Mesenchymal stem cell (in vitro differentiated cells and primary cell): ENCODE results near the gene CAGE1. TPM values are rescaled to one million over a fixed set of nuclear protein-coding genes. Genes with fewer than 3 reads are reported as not detected.

ENCODE experiments used
- DNase-seq: peaks from one replicate; pipeline ENCODE4 v3.0.0-alpha.2; 2013
- H2AFZ ChIP-seq: one replicate; pipeline ENCODE4 v1.6.1; 2013; ENCODE audit warnings: low read depth, mild to moderate bottlenecking, control low read depth, inconsistent platforms, low read length, moderate library complexity
- H2AK5ac ChIP-seq: 2 replicates; pipeline ENCODE4 v1.6.1; 2013; ENCODE audit warnings: low read length, moderate library complexity, mild to moderate bottlenecking, inconsistent platforms; ENCODE audit not compliant: severe bottlenecking
- H2BK120ac ChIP-seq: one replicate; pipeline ENCODE4 v1.6.1; 2013; ENCODE audit warnings: low read depth, mild to moderate bottlenecking, inconsistent platforms, low read length, moderate library complexity
- H2BK12ac ChIP-seq, 2 experiments: one replicate each; pipeline ENCODE4 v1.6.1; 2013; ENCODE audit warnings: inconsistent platforms in 2 of 2, low read length in 2 of 2, mild to moderate bottlenecking in 2 of 2, moderate library complexity in 2 of 2, control low read depth in 1 of 2
- H2BK15ac ChIP-seq: one replicate; pipeline ENCODE4 v1.6.1; 2013; ENCODE audit warnings: mild to moderate bottlenecking, low read depth, inconsistent platforms; ENCODE audit not compliant: poor library complexity, severe bottlenecking
- H2BK5ac ChIP-seq: 2 replicates; pipeline ENCODE4 v1.6.1; 2013; ENCODE audit warnings: low read depth, mild to moderate bottlenecking, low read length, control low read depth, inconsistent platforms; ENCODE audit not compliant: poor library complexity, severe bottlenecking
- H3K14ac ChIP-seq, 2 experiments: one replicate each; pipeline ENCODE4 v1.6.1; 2013; ENCODE audit warnings: inconsistent platforms in 2 of 2, low read length in 2 of 2, control low read depth in 1 of 2, mild to moderate bottlenecking in 1 of 2, moderate library complexity in 1 of 2
- H3K18ac ChIP-seq, 2 experiments: one replicate each; pipeline ENCODE4 v1.6.1; 2013; ENCODE audit warnings: inconsistent platforms in 2 of 2, low read length in 2 of 2, control low read depth in 1 of 2, low read depth in 1 of 2, mild to moderate bottlenecking in 1 of 2
- H3K23ac ChIP-seq, 2 experiments: one replicate each; pipeline ENCODE4 v1.6.1; 2013; ENCODE audit warnings: inconsistent platforms in 2 of 2, low read length in 2 of 2, mild to moderate bottlenecking in 2 of 2, moderate library complexity in 2 of 2, control low read depth in 1 of 2
- H3K27ac ChIP-seq: 2 replicates; pipeline ENCODE4 v1.5.1; 2013; ENCODE audit warnings: mild to moderate bottlenecking, moderate library complexity, low read length, control low read depth, inconsistent platforms; ENCODE audit not compliant: poor library complexity, severe bottlenecking
- H3K27me3 ChIP-seq, 2 experiments: 2 replicates each; pipeline versions ENCODE4 v1.6.1 to v1.7.0; 2013; ENCODE audit warnings: low read length in 2 of 2, mild to moderate bottlenecking in 2 of 2, moderate library complexity in 2 of 2, control low read depth in 1 of 2, inconsistent platforms in 1 of 2; ENCODE audit not compliant: control insufficient read depth in 1 of 2, insufficient read depth in 1 of 2
- H3K36me3 ChIP-seq, 2 experiments: 2 replicates each; pipeline versions ENCODE4 v1.6.1 to v1.7.0; 2013; ENCODE audit warnings: low read length in 2 of 2, control low read depth in 1 of 2, inconsistent platforms in 1 of 2, low read depth in 1 of 2, mild to moderate bottlenecking in 1 of 2; ENCODE audit not compliant: insufficient read depth in 2 of 2, control insufficient read depth in 1 of 2
- H3K4ac ChIP-seq, 2 experiments: one replicate each; pipeline ENCODE4 v1.6.1; 2013; ENCODE audit warnings: inconsistent platforms in 2 of 2, low read length in 2 of 2, mild to moderate bottlenecking in 2 of 2, moderate library complexity in 2 of 2, control low read depth in 1 of 2, low read depth in 1 of 2
- H3K4me1 ChIP-seq: 2 replicates; pipeline ENCODE4 v1.6.1; 2013; ENCODE audit warnings: low read depth, low read length, control low read depth; ENCODE audit not compliant: control insufficient read depth, insufficient read depth
- H3K4me2 ChIP-seq: 2 replicates; pipeline ENCODE4 v1.6.1; 2013; ENCODE audit warnings: low read length, mild to moderate bottlenecking, inconsistent platforms; ENCODE audit not compliant: poor library complexity, severe bottlenecking
- H3K4me3 ChIP-seq, 2 experiments: 2 replicates each; pipeline versions ENCODE4 v1.5.1 to v1.7.0; 2013; ENCODE audit warnings: low read length in 2 of 2, mild to moderate bottlenecking in 2 of 2, control low read depth in 1 of 2, low read depth in 1 of 2; ENCODE audit not compliant: insufficient read depth in 1 of 2
- H3K79me1 ChIP-seq: replicated peaks from 2 replicates; pipeline ENCODE4 v1.6.1; 2013; ENCODE audit warnings: mild to moderate bottlenecking, control low read depth, low read length, inconsistent platforms; ENCODE audit not compliant: poor library complexity, severe bottlenecking
- H3K9ac ChIP-seq: 2 replicates; pipeline ENCODE4 v1.7.0; 2013; ENCODE audit warnings: mild to moderate bottlenecking, low read length, moderate library complexity
- H3K9me3 ChIP-seq: 2 replicates; pipeline ENCODE4 v1.7.0; 2013; ENCODE audit warnings: mild to moderate bottlenecking, low read length; ENCODE audit not compliant: control insufficient read depth
- H4K8ac ChIP-seq: one replicate; pipeline ENCODE4 v1.6.1; 2013; ENCODE audit warnings: inconsistent platforms, mild to moderate bottlenecking, low read length, moderate library complexity
- H4K91ac ChIP-seq: one replicate; pipeline ENCODE4 v1.6.1; 2013; ENCODE audit warnings: mild to moderate bottlenecking, low read length, inconsistent platforms
- WGBS: methylation state at CpG from one replicate; pipeline ENCODE4 v1.1.7; 2013; ENCODE audit warnings: mixed read lengths; 5-methylcytosine and 5-hydroxymethylcytosine counted together
- polyA plus RNA-seq, 2 experiments: library from polyadenylated mRNA; stranded (reverse); fragments of 200-250 nt; gene quantifications; one replicate each; pipeline ENCODE4 v1.2.3, GENCODE V29; 2013

The CAGE1 gene
- not detected for polyA plus RNA-seq (2013, experiment 1 of 2)
- not detected for polyA plus RNA-seq (2013, experiment 2 of 2)

- H3K4me2 ChIP-seq = peak within 1 kb of the TSS; percentile 99
- peak within 1 kb of the TSS; percentile 99 for H2AFZ ChIP-seq
- peak within 1 kb of the TSS; percentile 92 for H2BK5ac ChIP-seq
- H4K8ac ChIP-seq = peak within 1 kb of the TSS; percentile 71
- peak within 1 kb of the TSS; percentile 91 for H3K9ac ChIP-seq
- H3K18ac ChIP-seq = peak within 1 kb of the TSS; percentile 58 to 97
- H3K4ac ChIP-seq = peak within 1 kb of the TSS; percentile 9 to 94
- H3K4me1 ChIP-seq = peaks cover 3% of the 10 kb centered on the region
- no peak within 1 kb of the TSS for H2BK15ac ChIP-seq
- no peaks in the 10 kb centered on the region for H3K27me3 ChIP-seq
- peak within 1 kb of the TSS in 1 of 2 experiments; percentile 98 for H3K14ac ChIP-seq
- H3K9me3 ChIP-seq = no peaks in the 10 kb centered on the region
- peak within 1 kb of the TSS; percentile 76 to 88 for H3K4me3 ChIP-seq
- H2BK120ac ChIP-seq = peak within 1 kb of the TSS; percentile 80
- peak within 1 kb of the TSS; percentile 98 for H3K27ac ChIP-seq
- H3K23ac ChIP-seq = peak within 1 kb of the TSS in 1 of 2 experiments; percentile 96
- WGBS = under 1% methylated on average over 40 of the region's 62 CpGs
- H3K36me3 ChIP-seq = peaks cover 0 to 14% of the 10 kb centered on the region in 2 experiments
- H2AK5ac ChIP-seq = no peak within 1 kb of the TSS
- peak within 1 kb of the TSS; percentile 28 to 72 for H2BK12ac ChIP-seq
- H4K91ac ChIP-seq = peak within 1 kb of the TSS; percentile 79
- peaks cover 5% of the 10 kb centered on the region for H3K79me1 ChIP-seq
- DNase-seq = peak; percentile 98
Measured at GRCh38 chr6:7389451-7390225, at the start of gene CAGE1, which contains the start of gene RIOK1. CAGE1 (minus strand) TSS chr6:7389742; CDS start chr6:7387173, 2,569 bp downstream. RIOK1 (plus strand) TSS chr6:7389808; CDS start chr6:7390003, 195 bp downstream.

GRCh38 chr6:7439228-7439627 lies 49.7 kb upstream of the CAGE1 start:
- Histone ChIP-seq H2AK5ac (no peak overlapping the region), H4K8ac (no peak overlapping the region), H3K4me1 (peaks cover 8% of the 10 kb centered on the region), H2BK120ac (no peak overlapping the region), H3K27ac (no peak overlapping the region), H4K91ac (no peak overlapping the region), H2AFZ (no peak overlapping the region), H3K14ac (no peak overlapping the region), H3K4ac (no peak overlapping the region), H3K18ac (no peak overlapping the region), H3K27me3 (no peaks in the 10 kb centered on the region), H3K4me3 (no peak overlapping the region), H3K79me1 (no peaks in the 10 kb centered on the region), H3K9ac (no peak overlapping the region), H2BK12ac (no peak overlapping the region), H3K9me3 (no peaks in the 10 kb centered on the region), H3K36me3 (no peaks in the 10 kb centered on the region), H3K4me2 (no peak overlapping the region), H2BK15ac (no peak overlapping the region), H2BK5ac (no peak overlapping the region), H3K23ac (no peak overlapping the region)
- 88% methylated on average over 1 of the region's 3 CpGs for WGBS
- no peak for DNase-seq

- WGBS = no CpG with 5 or more reads among the region's 3 CpGs
Measured at GRCh38 chr6:7438011-7438410, 48.5 kb upstream of the CAGE1 start.

DNA sequence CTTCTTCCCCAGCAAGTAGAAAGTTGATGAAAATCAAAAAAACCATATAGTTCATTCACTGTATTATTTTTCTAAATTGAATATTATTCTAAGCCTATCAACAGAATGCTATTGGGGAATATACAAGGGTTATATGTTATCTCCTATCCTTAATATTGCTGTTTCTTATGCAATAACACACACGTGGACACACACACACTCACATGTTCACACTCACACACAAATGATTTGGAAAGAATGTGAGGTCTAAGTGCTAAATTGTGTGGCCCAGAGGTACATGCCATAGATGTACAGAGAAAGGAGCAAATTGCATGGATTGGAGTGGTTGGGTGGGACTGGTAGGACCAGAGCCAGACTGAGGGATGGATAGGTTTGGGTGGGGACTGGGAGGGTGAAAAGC lies 45.1 kb upstream of the CAGE1 start:
- no CpG with 5 or more reads among the region's 1 CpG for WGBS
- Histone ChIP-seq H3K4me2 (no peak overlapping the region), H3K4me3 (no peak overlapping the region), H3K14ac (no peak overlapping the region), H3K27me3 (no peaks in the 10 kb centered on the region), H2BK120ac (no peak overlapping the region), H3K23ac (peak overlapping the region in 1 of 2 experiments; percentile 6), H3K18ac (no peak overlapping the region), H2AFZ (no peak overlapping the region), H3K9me3 (no peaks in the 10 kb centered on the region), H2AK5ac (no peak overlapping the region), H3K4ac (no peak overlapping the region), H2BK5ac (no peak overlapping the region), H3K27ac (no peak overlapping the region), H2BK12ac (no peak overlapping the region), H2BK15ac (no peak overlapping the region), H3K79me1 (no peaks in the 10 kb centered on the region), H3K4me1 (peaks cover 7% of the 10 kb centered on the region), H4K91ac (no peak overlapping the region), H3K9ac (no peak overlapping the region), H3K36me3 (no peaks in the 10 kb centered on the region), H4K8ac (no peak overlapping the region)
- DNase-seq = no peak

More at GRCh38 chr6:7438011-7438410, 48.5 kb upstream of the CAGE1 start:
- Histone ChIP-seq H2AK5ac (no peak overlapping the region), H3K36me3 (no peaks in the 10 kb centered on the region), H2BK120ac (no peak overlapping the region), H3K27ac (no peak overlapping the region), H3K14ac (no peak overlapping the region), H3K23ac (no peak overlapping the region), H3K4me1 (peaks cover 9% of the 10 kb centered on the region), H4K91ac (no peak overlapping the region), H2BK15ac (no peak overlapping the region), H3K9me3 (no peaks in the 10 kb centered on the region), H3K79me1 (no peaks in the 10 kb centered on the region), H3K27me3 (no peaks in the 10 kb centered on the region), H3K4ac (no peak overlapping the region), H3K4me3 (no peak overlapping the region), H4K8ac (no peak overlapping the region), H3K18ac (no peak overlapping the region), H3K4me2 (no peak overlapping the region), H2AFZ (no peak overlapping the region), H2BK12ac (no peak overlapping the region), H2BK5ac (no peak overlapping the region), H3K9ac (no peak overlapping the region)
- DNase-seq = no peak
